Esophagus muscularis mucosa (tissue), 4 donors: Measurements from ENCODE around the gene OR2F1. TPM values are rescaled to one million over a fixed set of nuclear protein-coding genes. Genes with fewer than 3 reads are reported as not detected.

Source experiments
- DNase-seq: peaks from one replicate; pipeline ENCODE4 v3.0.0-alpha.2; 2017; ENCODE audit errors: extremely low spot score
- H3K27ac ChIP-seq, 4 donors: fragments of 200-600 bp; sonication (generic); replicated peaks in 1 of 4; 1 replicate in 3 of 4; 2 replicates in 1 of 4; pipeline ENCODE4 v1.5.1; 2016 to 2019; ENCODE audit warnings: mild to moderate bottlenecking in 1 of 4
- H3K27me3 ChIP-seq, 4 donors: fragments of 200-600 bp; sonication (generic); one replicate each; pipeline versions ENCODE4 v1.5.1 to v1.6.0; 2016 to 2019
- H3K36me3 ChIP-seq, 4 donors: fragments of 200-600 bp; sonication (generic); one replicate each; pipeline ENCODE4 v1.5.1; 2016 to 2019
- H3K4me1 ChIP-seq, 4 donors: fragments of 200-600 bp; sonication (generic); one replicate each; pipeline ENCODE4 v1.5.1; 2016 to 2019
- H3K4me3 ChIP-seq, 4 donors: fragments of 200-600 bp; sonication (generic); 1 replicate in 2 of 4; 2 replicates in 2 of 4; pipeline ENCODE4 v1.5.1; 2016 to 2019; ENCODE audit warnings: mild to moderate bottlenecking in 4 of 4, moderate library complexity in 1 of 4
- H3K9me3 ChIP-seq, 4 donors: fragments of 200-600 bp; sonication (generic); 1 replicate in 3 of 4; 2 replicates in 1 of 4; pipeline ENCODE4 v1.5.1; 2016 to 2019
- CTCF ChIP-seq, 3 experiments: fragments of 200-600 bp in 2 of 3; fragments of 450-650 bp in 1 of 3; sonication (generic) in 2 of 3; IDR thresholded peaks; one replicate each; pipeline ENCODE4 v1.5.1; 2017 to 2019; ENCODE audit warnings: antibody characterized with exemption in 3 of 3, mild to moderate bottlenecking in 2 of 3, moderate library complexity in 1 of 3
- EP300 ChIP-seq: sonication (generic); formaldehyde crosslinking; IDR thresholded peaks from one replicate; pipeline ENCODE4 v1.6.1; 2017; ENCODE audit warnings: antibody characterized with exemption
- POLR2A ChIP-seq: fragments of 450-650 bp; IDR thresholded peaks from one replicate; pipeline ENCODE4 v1.6.1; 2017; ENCODE audit warnings: antibody characterized with exemption, moderate library complexity, mild to moderate bottlenecking, low read depth
- POLR2AphosphoS5 ChIP-seq, 2 donors: sonication (generic); formaldehyde crosslinking; IDR thresholded peaks; one replicate each; pipeline ENCODE4 v1.6.1; 2017; ENCODE audit warnings: antibody characterized with exemption in 2 of 2
- WGBS: methylation state at CpG from one replicate; pipeline ENCODE4 v1.1.5; 2018; 5-methylcytosine and 5-hydroxymethylcytosine counted together
- intact Hi-C: fragments of 100-400 bp; cut with DNase I; formaldehyde crosslinking; loops from one replicate; pipeline ENCODE4 v1.15.1; 2023
- total RNA-seq, 4 donors: library from RNA; depleted of rRNA; stranded (reverse); fragments of >200 nt; gene quantifications; one replicate each; pipeline versions ENCODE4 v1.1.0 to v1.2.1, GENCODE V29; 2016

The OR2F1 gene
- total RNA-seq, 4 donors from 2014 or later = not detected

DNA sequence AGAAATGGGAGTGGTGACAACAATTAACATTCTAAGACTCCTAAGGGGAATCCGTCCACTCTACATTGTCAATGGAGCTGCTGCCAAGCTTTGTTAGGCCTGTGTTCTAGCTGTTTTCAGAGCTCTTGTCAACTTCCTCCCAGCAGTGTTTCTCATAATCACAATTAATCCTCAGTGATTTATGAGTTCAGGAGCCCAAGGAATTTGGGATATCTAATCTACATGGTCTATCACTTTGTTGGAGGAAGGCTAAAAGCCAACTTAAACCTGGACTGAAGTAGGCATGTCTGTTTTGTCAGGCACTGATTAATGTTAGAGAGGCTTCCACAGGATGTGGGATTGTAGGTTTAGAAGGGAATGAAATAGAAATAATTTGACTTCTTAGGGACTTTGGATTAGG, 29.8 kb upstream of the OR2F1 start:
- WGBS = 50% methylated on average over 1 of the region's 1 CpG
- intact Hi-C loops = no loop called here
- Histone ChIP-seq H3K36me3 (no peaks in the 10 kb centered on the region), H3K27ac (no peak overlapping the region), H3K4me3 (no peak overlapping the region), H3K27me3 (no peaks in the 10 kb centered on the region), H3K9me3 (no peaks in the 10 kb centered on the region), H3K4me1 (no peaks in the 10 kb centered on the region)
- TF ChIP-seq EP300 (no peak), CTCF (IDR thresholded peaks at IDR 0.05) (no peak), POLR2A (no peak), POLR2AphosphoS5 (IDR thresholded peaks at IDR 0.05) (no peak)
- no peak for DNase-seq

GRCh38 chr7:143929224-143929920, 25.3 kb upstream of the OR2F1 start:
- intact Hi-C loops = no loop called here
- Histone ChIP-seq H3K9me3 (no peaks in the 10 kb centered on the region), H3K4me3 (no peak overlapping the region), H3K4me1 (peaks cover 0 to 1% (median under 1%) of the 10 kb centered on the region in 4 donors), H3K27me3 (no peaks in the 10 kb centered on the region), H3K27ac (no peak overlapping the region), H3K36me3 (no peaks in the 10 kb centered on the region)
- no peak for DNase-seq
- 86% methylated on average over 1 of the region's 1 CpG for WGBS
- TF ChIP-seq CTCF (IDR thresholded peaks at IDR 0.05) (no peak), EP300 (no peak), POLR2AphosphoS5 (IDR thresholded peaks at IDR 0.05) (no peak), POLR2A (no peak)

DNA sequence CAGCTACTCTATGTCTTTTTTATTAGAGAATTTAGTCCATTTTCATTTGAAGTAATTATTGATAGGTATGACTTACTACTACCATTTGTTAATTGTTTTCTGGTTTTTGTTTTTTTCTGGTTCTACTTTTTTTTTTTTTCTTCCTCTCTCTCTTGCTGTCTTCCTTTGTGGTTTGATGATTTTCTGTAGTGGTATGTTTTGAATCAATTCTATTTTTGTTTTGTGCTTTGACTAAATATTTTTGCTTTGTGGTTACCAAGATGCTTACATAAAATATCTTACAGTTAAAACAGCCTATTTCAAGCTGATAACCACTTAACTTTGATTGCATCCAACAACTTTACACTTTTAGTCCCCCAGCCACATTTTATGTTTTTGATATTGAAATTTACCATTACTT, 22.9 kb upstream of the OR2F1 start:
- Histone ChIP-seq H3K36me3 (no peaks in the 10 kb centered on the region), H3K27me3 (no peaks in the 10 kb centered on the region), H3K27ac (no peak overlapping the region), H3K4me3 (no peak overlapping the region), H3K4me1 (peaks cover 0 to 16% (median 7%) of the 10 kb centered on the region in 4 donors), H3K9me3 (no peaks in the 10 kb centered on the region)
- no peak for TF ChIP-seq POLR2A
- TF ChIP-seq CTCF (IDR thresholded peaks at IDR 0.05) = no peak
- TF ChIP-seq POLR2AphosphoS5 (IDR thresholded peaks at IDR 0.05) = no peak
- TF ChIP-seq EP300 = no peak
- DNase-seq = no peak
- intact Hi-C loops = no loop called here

DNA sequence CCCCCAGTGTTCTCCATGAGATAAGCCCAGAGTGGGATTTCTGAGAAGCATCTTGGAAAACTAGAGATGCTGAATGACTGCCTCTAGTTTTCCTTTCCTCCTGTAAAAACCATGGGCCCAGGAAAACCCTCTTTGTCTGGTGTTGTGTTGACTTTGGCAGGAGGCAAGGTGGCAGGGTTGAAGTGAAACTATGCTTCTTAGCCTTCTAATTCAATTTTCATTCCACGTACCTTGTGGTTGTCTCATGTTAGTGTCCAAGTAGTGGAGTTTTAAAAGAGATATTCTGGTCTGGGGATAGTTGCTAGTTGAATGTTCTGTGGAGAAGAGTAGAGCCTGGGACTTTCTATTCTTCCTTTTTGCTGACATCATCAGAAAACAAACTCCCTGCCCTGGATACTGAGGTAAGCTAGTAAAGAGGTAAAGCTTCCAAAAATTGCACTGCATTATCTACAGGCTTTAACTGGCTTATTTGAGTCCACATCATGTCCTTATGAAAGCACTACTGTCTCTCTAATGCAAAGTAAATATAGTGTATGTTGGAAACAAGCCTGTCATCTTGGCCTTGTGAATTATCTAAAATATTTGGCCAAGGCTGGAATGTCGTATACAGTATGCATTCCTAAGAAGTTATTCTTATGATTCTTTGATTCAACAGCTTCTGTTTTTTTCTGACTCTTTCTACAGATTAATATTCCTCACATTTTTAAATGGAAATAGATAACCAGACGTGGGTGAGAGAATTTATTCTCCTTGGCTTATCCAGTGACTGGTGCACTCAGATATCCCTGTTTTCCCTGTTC, 19.9 kb upstream of the OR2F1 start, which contains the start of gene OR2F2:
OR2F2 (plus strand) TSS at position 708 of the 800 bp plus-strand sequence; CDS start at position 708, 0 bp downstream.
- 33% methylated on average over 3 of the region's 3 CpGs for WGBS
- Histone ChIP-seq H3K4me3 (no peak within 1 kb of the TSS), H3K4me1 (peaks cover 0 to 16% (median 7%) of the 10 kb centered on the region in 4 donors), H3K27me3 (no peaks in the 10 kb centered on the region), H3K36me3 (no peaks in the 10 kb centered on the region), H3K27ac (peak within 1 kb of the TSS in 1 of 4 donors; percentile 6), H3K9me3 (no peaks in the 10 kb centered on the region)
- DNase-seq = no peak
- TF ChIP-seq POLR2A (no peak), POLR2AphosphoS5 (IDR thresholded peaks at IDR 0.05) (no peak), EP300 (no peak), CTCF (IDR thresholded peaks at IDR 0.05) (no peak)
- intact Hi-C loops = no loop called here
